Choroid plexus epithelial cell (primary cell): ENCODE measurements around the gene DRAM1.

ENCODE experiments used
- DNase-seq: peaks from one replicate; pipeline ENCODE4 v3.0.0-alpha.2; 2010; ENCODE audit warnings: low read depth
- H3K4me3 ChIP-seq: 2 replicates; pipeline ENCODE4 v1.5.1; 2011; ENCODE audit warnings: low read depth, mild to moderate bottlenecking, control low read depth, low read length, moderate library complexity
- CTCF ChIP-seq: conservative IDR thresholded peaks from 2 replicates; pipeline ENCODE4 v1.5.1; 2011; ENCODE audit warnings: low read depth, mild to moderate bottlenecking, control low read depth, inconsistent platforms, low read length, moderate library complexity

DRAM1 gene

DNA sequence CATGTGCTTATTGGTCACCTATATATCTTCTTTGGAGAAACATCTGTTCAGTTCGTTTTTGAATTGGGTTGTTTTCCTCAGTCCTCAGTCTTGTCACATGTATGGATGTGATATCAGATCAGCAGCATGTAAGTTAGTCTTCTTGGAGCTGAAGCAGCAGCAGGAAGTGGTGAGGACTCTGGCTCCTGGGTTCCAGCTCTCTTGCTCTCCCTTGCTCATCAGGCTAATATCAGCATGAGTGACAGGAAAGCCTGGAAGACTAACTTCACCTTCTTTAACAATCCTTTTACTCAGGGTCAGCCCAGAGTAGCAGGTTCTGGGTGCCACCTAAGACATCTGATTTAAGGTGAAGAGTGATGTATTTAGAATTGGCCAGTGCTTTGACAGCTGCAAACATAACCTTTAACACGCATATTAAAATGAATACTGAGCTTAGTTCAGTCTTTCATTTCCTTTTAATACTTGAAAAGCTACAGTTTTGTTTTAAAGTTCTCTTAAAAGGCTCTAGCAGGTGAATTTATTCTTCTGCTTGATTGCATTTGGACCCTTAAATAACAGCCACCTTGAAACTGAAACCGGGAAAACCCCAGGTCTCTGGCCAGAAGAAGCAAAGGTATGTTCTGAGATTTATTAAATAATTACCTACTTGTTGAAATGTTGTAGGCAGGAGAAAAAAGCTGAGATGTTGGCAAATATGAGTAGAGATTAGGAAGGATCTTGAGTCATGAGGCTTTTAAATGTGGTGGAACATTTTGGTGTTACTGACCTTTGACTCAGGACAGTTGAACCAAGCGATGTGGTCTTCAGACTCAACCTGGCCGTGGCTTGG, 54.3 kb downstream of the DRAM1 start:
- no peak overlapping the region for H3K4me3 ChIP-seq
- no peak for DNase-seq
- no peak for TF ChIP-seq CTCF

DNA sequence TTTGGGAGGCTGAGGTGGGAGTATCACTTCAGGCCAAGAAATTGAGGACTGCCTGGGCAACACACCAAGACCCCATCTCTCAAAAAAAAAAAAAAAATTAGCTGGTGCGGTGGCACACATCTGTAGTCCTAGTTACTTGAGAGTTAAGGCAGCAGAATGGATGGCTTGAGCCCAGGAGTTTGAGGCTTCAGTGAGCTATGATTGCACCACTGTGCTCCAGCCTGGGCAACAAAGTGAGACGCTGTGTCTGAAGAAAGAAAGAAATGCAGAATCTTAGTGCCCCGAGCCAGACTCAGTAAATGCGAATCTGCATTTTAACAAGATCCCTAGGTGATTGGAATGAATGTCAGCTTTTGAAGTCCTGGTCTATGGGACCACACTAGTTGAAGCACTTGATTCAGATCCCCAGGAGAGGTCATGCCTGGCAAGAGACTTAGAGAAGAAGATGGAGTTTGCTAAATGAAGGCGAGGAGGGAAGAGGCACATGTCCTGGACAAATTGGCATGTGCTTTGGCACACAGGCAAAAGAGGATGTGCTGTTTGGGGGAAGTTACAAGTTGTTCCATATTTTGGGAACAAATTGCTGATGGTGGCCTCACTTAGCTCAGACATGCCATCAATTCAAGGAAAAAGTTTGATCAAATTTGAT, 56.6 kb downstream of the DRAM1 start:
- H3K4me3 ChIP-seq: no peak overlapping the region
- no peak for DNase-seq
- no peak for TF ChIP-seq CTCF

DNA sequence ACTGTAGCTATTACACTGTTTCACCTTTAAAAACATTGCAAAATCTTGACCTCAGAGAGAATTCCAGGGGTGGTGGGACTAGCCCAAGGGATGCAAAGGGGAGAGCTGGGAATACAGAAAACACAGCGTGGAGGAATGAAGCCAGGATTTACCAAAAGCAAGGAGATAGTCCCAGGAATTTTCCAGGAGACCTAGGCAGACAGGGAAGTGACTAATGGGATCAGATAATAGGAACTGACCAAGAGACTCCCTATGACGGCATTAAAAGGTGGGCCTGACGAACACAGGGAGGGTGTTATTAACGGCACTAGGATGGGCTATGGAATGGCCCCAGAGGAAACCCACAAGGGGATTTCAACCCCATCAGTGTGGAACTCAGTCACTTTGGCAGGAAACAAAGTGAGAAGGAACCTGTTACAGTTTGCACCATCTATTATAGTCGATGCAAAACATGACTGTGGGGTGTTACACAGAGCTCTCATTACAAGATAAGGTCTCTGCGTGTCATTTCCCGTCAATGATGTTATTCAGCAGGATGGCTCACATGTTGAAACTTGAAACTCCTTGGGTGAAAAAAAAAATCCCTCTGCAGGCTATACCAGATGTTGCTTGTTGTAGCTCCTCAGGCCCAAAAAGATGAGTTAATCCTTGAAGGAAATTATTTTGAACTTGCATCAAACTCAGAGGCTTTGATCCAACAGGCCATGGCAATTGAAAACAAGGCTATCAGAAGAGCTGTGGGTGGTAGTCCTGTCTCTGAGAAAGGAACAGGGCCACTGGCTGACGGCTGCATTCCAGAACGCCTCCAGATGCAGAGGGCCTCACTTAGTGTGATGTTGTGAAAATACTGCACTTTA, 58.7 kb downstream of the DRAM1 start:
- peak; percentile 99 for DNase-seq
- H3K4me3 ChIP-seq: no peak overlapping the region

GRCh38 chr12:101939306-101939705, 61.9 kb downstream of the DRAM1 start:
- TF ChIP-seq CTCF: no peak
- DNase-seq: no peak
- H3K4me3 ChIP-seq: no peak overlapping the region

More for the DNA sequence above, 58.7 kb downstream of the DRAM1 start:
- peak; percentile 2 for TF ChIP-seq CTCF

GRCh38 chr12:101939856-101940265, 62.5 kb downstream of the DRAM1 start:
- no peak overlapping the region for H3K4me3 ChIP-seq
- TF ChIP-seq CTCF: peak; percentile 92
- DNase-seq: peak; percentile 94

- TF ChIP-seq CTCF: no peak
- DNase-seq: no peak
- no peak overlapping the region for H3K4me3 ChIP-seq
Measured at GRCh38 chr12:101940400-101940950, 63.1 kb downstream of the DRAM1 start.
